MCF 10A (cell line): ENCODE results near the gene DCST1. TPM values are rescaled to one million over a fixed set of nuclear protein-coding genes. Genes with fewer than 3 reads are reported as not detected.

Experiments used
- BruUV-seq: library from RNA; stranded (reverse); fragments of 400-500 nt; replicated peaks from 2 replicates; lab custom pipeline; 2021; lab: Mats Ljungman, UMichigan
- CTCF ChIA-PET: fragments of 300-600 bp; sonication (Branson Sonifier 250); formaldehyde crosslinking; extraction: SDS; loops from one replicate; lab custom pipeline; 2021; ENCODE audit warnings: antibody characterized with exemption, inconsistent platforms; lab: Yijun Ruan, JAX
- POLR2A ChIA-PET: fragments of 300-600, 350-650 bp; sonication (Branson Sonifier 250); formaldehyde crosslinking; extraction: SDS; loops from one replicate; lab custom pipeline; 2020; ENCODE audit warnings: antibody characterized with exemption, inconsistent platforms; lab: Yijun Ruan, JAX
- DNase-seq: peaks from one replicate; pipeline ENCODE4 v3.0.0-alpha.2; 2018; ENCODE audit not compliant: unreplicated experiment
- H3K27ac Mint-ChIP-seq: one replicate; pipeline ENCODE4 v1.8.0; 2022; ENCODE audit warnings: mild to moderate bottlenecking, low read depth, mixed read lengths; ENCODE audit not compliant: unreplicated experiment
- H3K27me3 Mint-ChIP-seq: one replicate; pipeline ENCODE4 v1.8.0; 2022; ENCODE audit warnings: mixed read lengths; ENCODE audit not compliant: insufficient read depth, unreplicated experiment
- H3K36me3 Mint-ChIP-seq: one replicate; pipeline ENCODE4 v1.8.0; 2022; ENCODE audit warnings: mild to moderate bottlenecking, moderate library complexity, mixed read lengths; ENCODE audit not compliant: insufficient read depth, unreplicated experiment
- H3K4me1 Mint-ChIP-seq: one replicate; pipeline ENCODE4 v1.8.0; 2022; ENCODE audit warnings: mixed read lengths; ENCODE audit not compliant: insufficient read depth, unreplicated experiment
- H3K4me3 Mint-ChIP-seq: one replicate; pipeline ENCODE4 v1.8.0; 2022; ENCODE audit warnings: mild to moderate bottlenecking, moderate library complexity, mixed read lengths; ENCODE audit not compliant: unreplicated experiment
- H3K9me3 Mint-ChIP-seq: one replicate; pipeline ENCODE4 v1.8.0; 2022; ENCODE audit warnings: mixed read lengths; ENCODE audit not compliant: unreplicated experiment
- intact Hi-C: fragments of 100-400 bp; cut with micrococcal nuclease; formaldehyde crosslinking; loops from 2 replicates; pipeline ENCODE4 v1.14.1; 2022
- total RNA-seq: library from RNA; stranded (reverse); gene quantifications from 2 replicates; pipeline ENCODE4 v1.2.3, GENCODE V29; 2022
- TF ChIP-seq, protein P1 (sequence below): fragments of 200-600 bp; IDR thresholded peaks from one replicate; pipeline ENCODE4 v1.8.0; 2022; ENCODE audit warnings: antibody characterized with exemption, mild to moderate bottlenecking; ENCODE audit not compliant: unreplicated experiment

The DCST1 gene
- total RNA-seq, 1 experiment from 2014 or later = 0.21 TPM

DNA sequence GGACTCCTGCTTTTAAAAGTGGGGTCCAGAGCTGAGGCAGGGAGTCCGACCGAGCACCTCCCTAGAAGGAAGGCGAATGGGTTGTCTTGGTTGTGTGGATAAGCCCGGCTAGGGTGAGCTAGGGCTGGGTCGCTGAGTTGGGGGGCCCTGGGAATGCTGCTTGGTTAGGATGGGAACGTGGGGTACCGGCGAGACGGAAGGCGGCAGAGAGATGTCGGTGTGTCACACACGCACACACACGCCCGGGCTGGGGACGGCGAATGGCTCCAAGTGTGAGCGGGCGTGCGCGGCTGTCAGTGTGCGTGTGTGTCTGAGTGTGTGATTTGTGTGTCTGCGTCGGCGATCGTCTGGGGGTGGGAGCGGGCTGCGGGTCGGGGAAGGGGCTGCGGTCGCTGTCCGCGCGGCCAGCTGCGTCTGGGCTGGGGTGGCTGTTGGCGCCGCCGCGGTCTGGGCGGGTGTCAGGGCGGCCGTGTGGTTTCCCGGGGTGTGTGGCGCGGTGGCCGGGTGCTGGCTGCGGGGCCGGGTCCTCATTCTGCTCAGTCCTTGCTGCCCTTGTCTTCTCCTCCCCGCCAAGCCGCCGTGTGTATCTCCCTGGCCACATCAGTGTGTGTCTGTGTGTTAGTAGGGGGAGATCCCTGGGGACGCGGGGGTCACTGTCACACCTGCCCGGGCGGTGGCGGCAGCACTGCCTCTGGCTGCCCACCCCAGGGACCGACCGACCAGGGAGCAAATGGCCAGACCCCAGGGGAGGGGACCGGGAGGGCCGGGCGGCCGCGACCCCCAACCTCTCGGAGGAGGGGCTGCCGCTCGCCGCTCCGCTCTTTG, 46.1 kb downstream of the DCST1 start:
- CTCF ChIA-PET = interaction anchor here (0.6 to 2.6 kb wide), 6 partner anchors 9 to 36 kb away, joined by 3 to 17 read pairs (median 5); no protein-coding TSS in a partner anchor
- POLR2A ChIA-PET = interaction anchor here (0.7 to 3.8 kb wide), 12 partner anchors 12 to 110 kb away, joined by 3 to 15 read pairs (median 7); partner anchors contain the start of genes ADAM15, EFNA4, KRTCAP2 and SHC1

DNA sequence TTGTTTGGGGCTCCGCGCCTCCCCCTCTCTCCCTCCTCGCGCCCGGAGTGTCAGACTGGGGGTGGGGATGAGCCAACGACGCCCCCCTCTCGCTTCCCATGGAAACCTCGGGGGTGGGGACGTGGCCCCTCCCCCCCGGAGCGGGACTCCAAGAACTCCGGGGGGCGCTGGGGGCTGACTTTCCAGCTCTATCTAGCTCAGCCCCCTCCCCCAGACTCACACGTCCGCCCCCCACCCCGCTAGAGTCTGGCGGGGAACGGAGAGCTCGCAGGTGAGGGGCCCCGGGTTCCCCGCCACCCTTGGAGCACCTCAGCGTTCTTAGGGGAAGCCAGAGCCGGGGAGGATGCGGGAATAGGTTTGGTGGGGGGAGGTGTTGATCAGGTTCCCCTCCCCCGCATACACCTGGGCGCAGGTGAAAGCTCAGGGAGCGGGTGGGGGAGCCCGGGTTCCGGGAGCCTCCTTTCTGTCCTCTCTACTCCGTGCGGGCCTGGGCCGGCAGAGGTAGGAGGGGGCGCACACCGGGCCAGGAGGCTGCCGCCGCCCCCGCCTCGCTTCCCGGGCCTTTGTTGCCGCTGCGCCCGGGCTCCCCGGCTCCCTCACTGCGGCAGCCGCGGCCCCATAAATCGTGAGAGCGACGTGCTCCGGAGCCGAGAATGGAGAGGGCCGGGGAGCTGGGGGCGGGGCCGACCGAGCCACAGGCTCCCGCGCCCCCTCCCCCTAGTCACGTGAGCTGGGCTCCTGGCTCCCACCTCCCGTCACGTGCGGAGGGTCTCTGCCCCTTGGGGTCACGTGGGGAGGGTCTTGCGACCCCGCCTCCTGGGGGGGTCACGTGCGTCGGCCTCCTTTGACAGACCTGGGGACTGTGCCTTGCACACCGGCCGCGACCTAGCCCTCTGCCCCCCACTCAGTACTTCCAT, 46.9 kb downstream of the DCST1 start:
- no TSS peak for BruUV-seq
- intact Hi-C loops = no loop called here
- Mint-ChIP-seq H3K9me3 (no peaks in the 10 kb centered on the region), H3K27me3 (peaks cover 30% of the 10 kb centered on the region), H3K4me1 (peaks cover 50% of the 10 kb centered on the region), H3K27ac (no peak overlapping the region), H3K4me3 (peak overlapping the region; percentile 77), H3K36me3 (no peaks in the 10 kb centered on the region)
- DNase-seq = no peak
- POLR2A ChIA-PET = interaction anchor here (0.6 to 3.8 kb wide), 17 partner anchors 10 to 1132 kb away, joined by 3 to 13 read pairs (median 4); partner anchors contain the start of genes ADAM15, EFNA4, KRTCAP2 and PMF1
- TF ChIP-seq, protein P1, sequence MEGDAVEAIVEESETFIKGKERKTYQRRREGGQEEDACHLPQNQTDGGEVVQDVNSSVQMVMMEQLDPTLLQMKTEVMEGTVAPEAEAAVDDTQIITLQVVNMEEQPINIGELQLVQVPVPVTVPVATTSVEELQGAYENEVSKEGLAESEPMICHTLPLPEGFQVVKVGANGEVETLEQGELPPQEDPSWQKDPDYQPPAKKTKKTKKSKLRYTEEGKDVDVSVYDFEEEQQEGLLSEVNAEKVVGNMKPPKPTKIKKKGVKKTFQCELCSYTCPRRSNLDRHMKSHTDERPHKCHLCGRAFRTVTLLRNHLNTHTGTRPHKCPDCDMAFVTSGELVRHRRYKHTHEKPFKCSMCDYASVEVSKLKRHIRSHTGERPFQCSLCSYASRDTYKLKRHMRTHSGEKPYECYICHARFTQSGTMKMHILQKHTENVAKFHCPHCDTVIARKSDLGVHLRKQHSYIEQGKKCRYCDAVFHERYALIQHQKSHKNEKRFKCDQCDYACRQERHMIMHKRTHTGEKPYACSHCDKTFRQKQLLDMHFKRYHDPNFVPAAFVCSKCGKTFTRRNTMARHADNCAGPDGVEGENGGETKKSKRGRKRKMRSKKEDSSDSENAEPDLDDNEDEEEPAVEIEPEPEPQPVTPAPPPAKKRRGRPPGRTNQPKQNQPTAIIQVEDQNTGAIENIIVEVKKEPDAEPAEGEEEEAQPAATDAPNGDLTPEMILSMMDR = no peak
- CTCF ChIA-PET = interaction anchor here (0.6 to 2.6 kb wide), 8 partner anchors 16 to 202 kb away, joined by 3 to 16 read pairs (median 3); no protein-coding TSS in a partner anchor

More for the DNA sequence above, 46.1 kb downstream of the DCST1 start:
- peak overlapping the region; percentile 77 for H3K4me3 Mint-ChIP-seq
- H3K4me1 Mint-ChIP-seq = peaks cover 46% of the 10 kb centered on the region
- peak overlapping the region; percentile 57 for H3K27ac Mint-ChIP-seq
- peaks cover 30% of the 10 kb centered on the region for H3K27me3 Mint-ChIP-seq
- intact Hi-C loops = no loop called here
- no peak for DNase-seq
- H3K9me3 Mint-ChIP-seq = no peaks in the 10 kb centered on the region
- no TSS peak for BruUV-seq
- TF ChIP-seq, protein P1 = no peak
- no peaks in the 10 kb centered on the region for H3K36me3 Mint-ChIP-seq

DNA sequence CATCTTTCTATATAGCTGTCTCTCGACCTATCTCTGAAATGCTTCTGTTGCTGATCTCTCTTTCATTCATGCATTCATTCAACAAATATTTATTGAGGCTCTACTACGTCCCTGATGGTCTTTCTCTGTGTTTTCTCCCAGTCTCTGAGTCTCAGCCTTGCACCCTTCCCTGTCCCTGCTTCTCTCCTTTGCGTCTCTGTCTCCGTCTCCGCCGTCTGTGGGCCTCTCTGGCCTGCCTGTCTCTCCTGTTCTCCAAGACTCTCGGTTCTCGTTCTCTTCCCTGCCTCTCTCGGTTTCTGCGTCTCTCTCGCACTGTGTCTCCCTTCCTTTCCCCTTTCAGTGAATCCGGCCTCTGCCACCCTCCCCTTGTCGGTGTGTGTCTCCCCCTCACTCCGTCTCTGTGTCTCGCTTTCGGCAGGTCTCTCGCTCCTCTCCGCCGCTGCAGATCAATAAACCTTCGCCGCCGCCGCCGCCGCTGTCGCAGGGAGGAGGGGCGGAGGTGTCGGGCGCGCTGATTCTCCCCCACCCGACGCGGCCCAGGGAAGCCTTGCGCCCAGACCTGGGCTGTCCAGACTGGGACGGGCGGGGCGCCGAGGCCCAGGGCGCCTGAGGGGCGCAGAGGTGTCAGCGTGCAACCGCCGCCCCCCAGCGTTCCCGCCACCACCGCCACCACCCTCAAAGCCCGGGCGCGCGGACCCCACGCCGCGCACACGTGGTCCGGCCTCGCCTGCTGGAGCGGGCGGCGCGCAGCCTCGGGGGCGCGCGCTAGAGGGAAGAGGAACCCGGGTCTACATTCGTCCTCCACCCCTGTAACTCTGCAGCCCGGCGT, 48.1 kb downstream of the DCST1 start:
- intact Hi-C loops = no loop called here
- Mint-ChIP-seq H3K36me3 (no peaks in the 10 kb centered on the region), H3K27me3 (peaks cover 30% of the 10 kb centered on the region), H3K27ac (no peak overlapping the region), H3K4me3 (peak overlapping the region; percentile 0), H3K9me3 (no peaks in the 10 kb centered on the region), H3K4me1 (peaks cover 52% of the 10 kb centered on the region)
- POLR2A ChIA-PET = interaction anchor here (0.6 to 3.8 kb wide), 14 partner anchors 18 to 1131 kb away, joined by 3 to 13 read pairs (median 4); partner anchors contain the start of genes ADAM15, EFNA4, FLAD1 and KRTCAP2
- no peak for DNase-seq
- CTCF ChIA-PET = interaction anchor here (0.6 to 2.6 kb wide), 6 partner anchors 25 to 203 kb away, joined by 3 to 16 read pairs (median 3); no protein-coding TSS in a partner anchor
- TF ChIP-seq, protein P1 = no peak
- no TSS peak for BruUV-seq
